SK-N-DZ (cell line): ENCODE results near the gene LDLRAP1.
"Not testable (repeated sequence)": the region's sequence is repeated elsewhere in the genome, so short reads cannot be mapped to it uniquely, and the experiment has no call there.

ENCODE experiments used
- DNase-seq: peaks from one replicate; pipeline ENCODE4 v3.0.0-alpha.2; 2015; ENCODE audit warnings: low spot score

The LDLRAP1 gene

DNA sequence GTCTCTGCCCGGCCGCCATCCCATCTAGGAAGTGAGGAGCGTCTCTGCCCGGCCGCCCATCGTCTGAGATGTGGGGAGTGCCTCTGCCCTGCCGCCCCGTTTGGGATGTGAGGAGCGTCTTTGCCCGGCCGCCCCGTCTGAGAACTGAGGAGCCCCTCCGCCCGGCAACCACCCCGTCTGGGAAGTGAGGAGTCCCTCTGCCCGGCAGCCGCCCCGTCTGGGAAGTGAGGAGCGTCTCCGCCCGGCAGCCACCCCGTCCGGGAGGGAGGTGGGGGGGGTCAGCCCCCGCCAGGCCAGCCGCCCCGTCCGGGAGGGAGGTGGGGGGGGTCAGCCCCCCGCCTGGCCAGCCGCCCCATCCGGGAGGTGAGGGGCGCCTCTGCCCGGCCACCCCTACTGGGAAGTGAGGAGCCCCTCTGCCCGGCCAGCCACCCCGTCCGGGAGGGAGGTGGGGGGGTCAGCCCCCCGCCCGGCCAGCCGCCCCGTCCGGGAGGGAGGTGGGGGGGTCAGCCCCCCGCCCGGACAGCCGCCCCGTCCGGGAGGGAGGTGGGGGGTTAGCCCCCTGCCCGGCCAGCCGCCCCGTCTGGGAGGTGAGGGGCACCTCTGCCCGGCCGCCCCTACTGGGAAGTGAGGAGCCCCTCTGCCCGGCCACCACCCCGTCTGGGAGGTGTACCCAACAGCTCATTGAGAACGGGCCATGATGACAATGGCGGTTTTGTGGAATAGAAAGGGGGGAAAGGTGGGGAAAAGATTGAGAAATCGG is 60.6 kb downstream of the LDLRAP1 start:
- not testable (repeated sequence) for DNase-seq

DNA sequence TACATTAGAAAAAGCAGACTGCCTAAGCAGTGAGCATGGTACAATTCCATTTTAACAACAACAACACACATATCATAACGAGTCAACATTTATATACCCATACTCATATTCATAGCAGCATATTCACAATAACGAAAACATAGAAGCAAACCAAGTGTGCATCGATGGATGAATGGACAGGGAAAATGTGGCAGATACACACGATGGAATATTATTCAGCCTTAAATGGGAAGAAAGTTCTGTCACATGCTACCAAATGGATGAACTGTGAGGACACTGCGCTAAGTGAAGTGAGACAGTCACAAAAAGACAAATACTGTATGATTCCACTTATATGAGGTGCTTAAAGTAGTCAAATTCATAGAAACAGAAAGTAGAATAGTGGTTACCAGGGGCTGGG is 63.7 kb downstream of the LDLRAP1 start:
- DNase-seq = no peak

DNA sequence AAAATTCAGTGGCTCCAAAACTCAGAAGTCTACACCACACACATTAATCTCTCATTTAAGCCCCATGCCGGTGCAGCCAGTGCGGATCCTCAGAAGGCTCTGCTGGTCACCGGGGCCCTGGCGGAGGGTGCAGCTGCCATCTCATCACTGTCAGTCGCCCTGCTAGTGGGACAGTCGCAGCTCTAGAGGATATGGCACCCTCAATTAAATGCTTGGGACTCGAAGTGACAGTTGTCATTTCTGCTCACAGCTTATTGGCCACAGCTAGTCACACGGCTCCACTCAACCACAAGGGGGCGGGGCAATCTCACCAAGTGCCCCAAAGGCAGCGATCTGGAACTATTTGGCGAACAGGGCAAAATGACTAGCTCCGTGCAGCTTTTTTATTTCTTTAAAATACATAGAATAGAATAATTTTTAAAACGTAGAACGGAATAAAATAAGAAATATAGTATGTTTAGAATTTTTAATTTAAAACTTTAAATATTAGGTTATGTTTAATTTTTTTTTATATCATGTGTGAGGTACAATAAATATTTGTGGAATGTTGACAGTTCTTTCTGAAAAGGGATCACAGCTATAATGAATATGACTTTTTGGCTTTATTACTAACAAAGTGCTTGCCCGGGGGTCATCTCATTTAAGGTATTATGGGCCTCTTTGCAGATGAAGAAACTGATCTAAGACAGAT is 65.2 kb downstream of the LDLRAP1 start:
- DNase-seq = peak; percentile 74

DNA sequence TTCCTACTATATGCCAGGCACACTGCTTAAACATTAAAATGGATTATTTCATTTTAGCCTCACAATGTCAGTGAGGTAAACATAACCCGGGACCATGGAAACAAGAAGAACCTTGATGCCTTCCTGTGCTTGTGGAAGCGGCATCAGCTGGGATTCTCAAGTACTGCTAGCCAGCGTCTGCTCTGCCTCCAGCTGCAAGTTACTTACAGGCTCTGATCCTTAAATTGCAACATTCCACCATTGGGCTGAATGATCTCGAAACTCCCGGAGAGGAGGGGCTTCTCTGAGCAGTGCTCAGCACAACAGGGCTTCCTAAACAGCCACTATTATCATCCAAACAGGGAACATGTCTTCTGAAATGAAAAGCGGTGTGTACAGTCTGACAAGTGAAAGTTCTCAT is 66.5 kb downstream of the LDLRAP1 start:
- no peak for DNase-seq

DNA sequence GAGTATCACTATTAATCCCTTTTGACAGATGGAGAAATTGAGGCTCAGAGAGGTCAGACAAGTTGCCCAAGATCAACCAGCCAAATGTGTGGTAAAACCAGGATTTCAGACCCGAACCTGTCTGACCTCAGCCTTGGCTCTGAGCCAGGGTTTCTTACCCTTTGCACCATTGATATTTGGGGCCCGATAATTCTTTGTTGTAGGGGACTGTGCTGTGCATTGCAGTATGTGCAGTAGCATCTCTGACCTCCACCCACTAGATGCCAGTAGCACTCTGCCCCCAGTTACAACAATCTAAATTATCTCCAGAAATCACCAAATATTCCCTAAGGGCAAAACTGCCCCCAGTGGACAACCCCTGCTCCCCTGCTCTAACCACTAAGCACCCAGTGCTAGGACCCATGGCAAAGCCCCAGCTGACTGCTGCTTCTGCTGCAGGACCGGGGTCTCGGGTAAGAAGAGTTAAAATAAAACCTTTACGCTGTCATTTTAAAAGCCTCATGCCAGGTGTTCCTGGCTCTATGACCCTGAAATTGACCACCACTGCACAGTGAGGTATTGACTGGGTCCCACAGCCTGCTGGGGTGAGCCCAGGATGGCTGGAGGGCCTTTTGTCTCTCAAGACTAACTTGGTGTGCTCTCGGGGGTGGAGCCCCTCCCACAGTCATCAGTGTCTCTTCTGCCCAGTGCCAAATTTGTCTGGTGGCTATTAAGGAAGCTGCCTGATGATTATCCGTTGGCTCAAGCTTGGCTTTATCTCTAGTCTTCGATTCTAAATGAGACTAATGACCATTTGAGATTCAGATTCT is 67.6 kb downstream of the LDLRAP1 start:
- DNase-seq = no peak

DNA sequence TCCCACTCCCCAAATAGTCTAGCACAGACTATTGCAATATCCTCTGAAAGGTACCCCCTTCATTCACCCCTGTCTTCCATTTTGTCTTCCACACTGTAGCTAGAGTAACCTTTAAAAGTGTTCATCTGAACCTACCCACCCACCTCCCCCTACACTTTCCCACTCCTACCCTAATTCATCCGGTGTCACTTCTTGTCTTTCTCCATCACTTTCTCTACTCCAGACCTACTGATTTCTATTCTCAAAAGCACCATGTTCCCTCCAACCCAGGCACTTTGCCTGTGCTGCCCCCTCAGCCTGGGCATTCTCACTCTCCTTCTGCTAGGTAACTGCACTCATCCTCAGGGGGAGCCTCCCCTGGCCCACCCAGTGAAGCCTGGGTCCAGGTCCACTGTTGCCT is 68.4 kb downstream of the LDLRAP1 start:
- DNase-seq = no peak

DNA sequence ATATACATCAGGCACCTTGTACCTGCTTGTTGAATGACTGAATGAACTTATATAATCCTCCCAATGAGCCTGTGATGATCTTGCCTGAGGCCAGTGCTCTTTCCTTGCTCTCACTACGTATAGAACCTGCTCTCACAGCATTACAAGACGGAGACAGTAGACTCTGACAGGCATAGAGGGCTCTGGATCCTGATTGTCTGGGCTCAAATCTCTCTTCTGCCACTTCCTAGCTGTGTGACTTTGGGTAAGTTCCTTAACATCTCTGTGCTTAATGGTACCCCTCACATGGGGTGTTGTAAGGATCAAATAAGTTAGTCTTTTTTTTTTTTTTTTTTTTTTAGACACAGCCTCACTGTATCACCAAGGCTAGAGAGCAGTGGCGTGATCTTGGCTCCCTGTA is 69.0 kb downstream of the LDLRAP1 start:
- no peak for DNase-seq

DNA sequence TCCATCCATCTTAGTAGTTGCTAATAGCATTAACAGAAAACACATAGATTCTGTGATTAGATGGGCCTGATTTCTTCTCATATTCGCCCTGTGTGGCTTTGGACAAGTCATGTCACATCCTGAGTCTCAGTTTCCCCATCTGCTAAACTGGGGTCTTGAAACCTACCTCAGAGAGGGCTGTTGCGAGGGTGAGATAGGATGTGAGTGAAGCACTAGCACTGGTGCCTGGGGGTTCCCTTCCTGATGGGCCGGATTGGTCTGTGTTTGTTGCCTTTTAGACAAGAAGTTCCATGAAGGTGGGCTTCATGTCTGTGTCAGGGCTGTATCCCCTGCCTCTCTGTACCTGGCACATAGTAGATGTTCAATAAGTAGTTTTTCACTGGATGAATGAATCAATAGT is 69.7 kb downstream of the LDLRAP1 start:
- no peak for DNase-seq

DNA sequence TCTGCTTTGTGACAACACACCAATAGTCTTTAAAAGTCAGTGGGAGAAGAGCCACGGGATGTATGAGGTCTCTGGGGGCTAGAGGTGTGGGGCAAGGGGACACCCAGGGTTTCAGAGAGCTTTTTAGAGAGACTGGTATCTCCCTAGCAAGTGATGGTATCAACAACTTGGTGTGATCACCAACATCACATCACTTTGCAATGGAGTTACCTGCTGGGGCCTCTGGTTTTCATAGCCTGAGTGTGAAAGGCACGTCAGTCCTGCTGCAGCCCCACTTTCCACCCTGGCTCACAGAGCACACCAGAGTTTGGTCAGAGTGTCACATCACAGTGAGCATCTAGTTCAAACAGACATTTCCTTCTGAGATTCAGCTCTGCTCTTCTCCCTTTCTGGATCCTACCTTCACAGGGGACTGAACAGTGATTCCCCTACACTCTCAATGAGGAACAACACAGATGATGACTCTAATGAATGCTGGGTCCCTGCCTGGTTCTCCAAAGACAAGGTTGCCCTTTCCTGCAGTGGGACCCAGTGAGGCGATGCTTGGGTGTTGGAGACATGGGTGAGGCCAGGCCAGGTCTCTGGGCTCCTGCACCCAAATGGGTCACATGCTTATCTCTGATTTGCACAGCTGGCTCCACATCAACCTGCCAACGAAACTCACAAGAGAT is 71.2 kb downstream of the LDLRAP1 start:
- no peak for DNase-seq

DNA sequence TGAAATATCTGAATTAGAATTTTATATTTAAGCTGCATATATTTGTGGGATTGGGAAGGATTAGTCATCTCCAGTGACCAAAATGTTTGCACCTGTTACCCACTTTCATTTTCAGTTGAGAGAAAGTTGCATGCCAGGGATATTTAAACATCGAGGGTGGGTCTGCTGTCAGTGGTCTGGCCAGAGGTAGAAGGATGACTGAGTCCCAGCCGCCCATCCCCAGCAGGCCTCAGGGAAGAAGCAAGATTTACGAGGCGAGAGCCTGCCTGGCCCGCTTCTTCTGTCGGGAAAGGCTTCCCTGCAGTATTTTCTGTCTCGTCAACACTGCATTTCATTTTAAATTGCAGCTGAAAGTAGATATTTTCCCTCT is 71.8 kb downstream of the LDLRAP1 start:
- DNase-seq = no peak

DNA sequence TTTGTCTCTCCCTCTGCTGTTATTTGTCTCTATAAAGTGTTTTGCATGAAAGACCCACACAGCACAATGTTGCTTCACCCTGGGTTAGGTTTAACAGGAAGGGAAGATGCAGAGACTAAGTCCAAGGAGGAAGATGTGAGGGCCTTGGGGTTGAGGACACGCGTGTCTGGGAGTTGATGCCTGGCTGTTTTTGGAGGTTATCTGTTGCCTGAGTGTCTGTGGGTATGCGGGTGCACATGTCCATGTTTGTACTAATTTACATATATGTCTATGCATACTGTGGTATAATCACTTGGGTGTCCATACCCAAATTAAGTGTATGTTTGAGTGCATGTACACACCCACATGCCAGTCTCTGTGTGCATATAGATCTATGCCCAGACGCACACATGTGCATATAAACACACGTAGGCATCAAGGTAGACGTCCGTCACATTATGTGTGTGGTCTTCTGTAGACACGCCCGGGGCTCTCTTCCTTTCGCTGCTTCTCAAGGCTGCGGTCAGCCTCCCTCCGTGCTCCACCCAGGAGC is 72.2 kb downstream of the LDLRAP1 start:
- DNase-seq = no peak

DNA sequence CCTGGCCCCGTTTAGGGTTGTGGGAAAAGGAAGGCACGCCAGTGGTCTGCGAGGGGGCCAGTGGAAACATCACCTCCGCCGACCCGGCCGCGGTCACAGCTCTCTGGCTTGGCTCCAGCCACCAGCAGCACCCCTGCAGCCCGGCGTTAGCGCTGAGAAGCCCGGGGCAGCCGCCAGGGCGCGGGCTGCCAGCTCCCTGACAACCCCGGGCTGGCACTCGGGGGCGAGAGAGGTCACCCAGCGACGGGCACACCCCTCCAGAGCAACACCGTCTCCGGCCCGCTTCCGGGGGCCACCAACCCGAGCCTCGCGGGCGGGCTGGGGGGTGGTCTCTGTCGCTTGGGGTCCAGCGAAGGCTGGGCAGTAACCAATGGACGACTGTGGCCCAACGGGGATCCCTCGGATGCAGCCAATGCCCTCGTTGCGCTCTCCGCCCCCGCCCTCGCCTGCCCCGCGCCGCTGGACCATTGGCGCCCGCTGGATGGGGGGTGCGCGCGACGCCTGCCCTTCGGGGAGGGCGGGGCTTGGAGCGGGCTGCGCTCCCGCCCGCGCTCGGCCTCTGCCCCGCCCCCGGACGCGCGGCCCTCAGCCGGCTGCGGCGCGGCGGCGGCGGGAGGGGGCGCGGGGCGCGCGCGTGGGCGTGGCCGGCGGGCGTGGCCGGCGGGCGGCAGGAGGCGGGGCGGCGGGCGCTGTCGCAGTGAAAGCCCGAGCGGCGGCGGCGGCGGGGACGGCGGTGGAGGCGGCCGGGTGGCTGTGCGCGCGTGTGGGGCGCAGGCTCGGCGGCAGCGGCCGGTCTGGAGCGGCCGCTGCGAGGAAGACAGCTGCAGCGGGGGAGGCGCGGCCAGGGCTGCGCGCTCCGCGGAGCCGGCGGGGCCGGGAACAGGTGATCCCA is 72.9 kb downstream of the LDLRAP1 start, which contains the start of gene MAN1C1:
TSS of gene MAN1C1 (plus strand) at position 697 of the 892 bp plus-strand sequence. CDS start 1,007 bp downstream, outside the sequence.
- peak; percentile 84 for DNase-seq

DNA sequence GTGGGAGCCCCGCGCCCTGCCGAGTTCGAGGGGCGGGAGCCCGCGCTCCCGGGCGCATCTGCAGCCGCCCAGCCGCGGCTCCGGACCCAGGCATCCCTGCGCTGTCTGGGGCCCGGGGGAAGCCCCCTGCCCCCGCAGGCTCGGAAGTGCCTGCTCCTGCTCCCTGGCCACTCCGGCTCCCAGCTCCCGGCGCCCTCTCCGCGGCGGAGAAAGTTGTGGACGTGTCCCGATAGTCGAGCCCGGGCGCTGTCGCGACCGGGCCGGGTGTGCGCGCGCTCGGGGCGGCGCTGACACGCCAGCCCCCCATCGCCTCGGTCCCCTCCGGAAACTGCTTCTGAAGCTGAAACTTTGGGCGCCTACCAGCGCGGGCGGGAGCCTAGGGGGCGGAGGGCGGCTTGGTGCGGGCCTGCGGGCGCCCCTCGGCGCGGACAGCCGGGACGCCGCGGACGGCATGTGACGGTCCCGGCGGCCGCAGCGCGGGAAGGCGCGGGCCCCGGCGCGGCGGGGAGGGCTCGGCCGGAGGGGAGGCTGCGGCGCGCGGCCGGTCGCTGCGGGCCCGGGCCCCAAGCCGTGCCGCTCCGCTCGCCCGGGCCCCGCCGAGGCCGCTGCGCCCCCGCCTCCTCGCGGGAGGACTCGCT is 73.7 kb downstream of the LDLRAP1 start:
- no peak for DNase-seq

DNA sequence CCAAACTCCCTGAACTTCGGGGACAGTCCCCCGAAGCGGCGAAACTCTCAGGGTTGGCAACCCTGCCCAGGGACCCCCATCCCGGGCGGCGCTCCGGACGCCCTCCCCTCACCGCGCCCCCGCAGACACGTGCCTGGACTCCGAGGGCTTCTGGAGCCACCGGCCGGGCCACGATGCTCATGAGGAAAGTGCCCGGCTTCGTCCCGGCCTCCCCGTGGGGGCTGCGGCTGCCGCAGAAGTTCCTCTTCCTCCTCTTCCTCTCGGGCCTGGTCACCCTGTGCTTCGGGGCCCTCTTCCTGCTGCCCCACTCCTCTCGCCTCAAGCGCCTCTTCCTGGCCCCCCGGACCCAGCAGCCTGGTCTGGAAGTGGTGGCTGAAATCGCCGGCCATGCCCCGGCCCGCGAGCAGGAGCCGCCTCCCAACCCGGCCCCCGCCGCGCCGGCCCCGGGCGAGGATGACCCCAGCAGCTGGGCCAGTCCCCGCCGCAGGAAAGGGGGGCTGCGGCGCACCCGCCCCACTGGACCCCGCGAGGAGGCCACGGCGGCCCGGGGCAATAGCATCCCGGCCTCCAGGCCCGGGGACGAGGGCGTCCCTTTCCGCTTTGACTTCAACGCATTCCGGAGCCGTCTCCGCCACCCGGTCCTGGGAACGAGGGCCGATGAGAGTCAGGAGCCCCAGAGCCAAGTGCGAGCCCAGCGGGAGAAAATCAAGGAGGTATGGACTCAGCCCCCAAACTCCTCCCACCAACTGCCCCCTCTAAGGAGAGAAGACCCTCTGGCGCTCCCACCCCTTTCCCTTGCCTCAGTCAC is 74.4 kb downstream of the LDLRAP1 start:
- DNase-seq = no peak

DNA sequence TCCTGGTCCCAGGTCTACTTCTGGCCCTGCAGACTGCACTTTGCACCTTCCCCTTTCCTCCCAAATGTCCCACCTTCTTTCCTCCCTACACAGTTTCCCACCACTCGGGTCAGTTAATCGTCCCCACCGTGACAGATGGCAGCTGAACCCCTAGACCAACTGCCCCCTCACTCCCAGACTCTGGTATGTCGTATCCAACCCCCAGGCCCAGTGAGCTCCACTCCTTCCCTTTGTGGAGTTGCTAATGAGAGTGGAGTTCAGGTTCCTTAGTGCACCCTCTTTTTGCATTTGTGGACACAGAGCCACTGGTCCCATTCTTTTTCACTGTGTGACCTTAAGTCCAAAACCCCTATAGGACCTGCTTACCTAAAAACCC is 75.0 kb downstream of the LDLRAP1 start:
- DNase-seq = no peak
